HEK293 (cell line): ENCODE data around the gene SMAGP.

Experiments
- EGR2 ChIP-seq: fragments of 450-650 bp; formaldehyde crosslinking; IDR thresholded peaks from 2 replicates; pipeline ENCODE4 v1.5.1; 2016; ENCODE audit warnings: low read depth, missing biosample characterization, missing genetic modification characterization
- GLIS1 ChIP-seq: fragments of 450-650 bp; formaldehyde crosslinking; IDR thresholded peaks from 2 replicates; pipeline ENCODE4 v1.5.1; 2016; ENCODE audit warnings: missing biosample characterization, missing genetic modification characterization
- GLIS2 ChIP-seq: fragments of 450-650 bp; formaldehyde crosslinking; IDR thresholded peaks from 2 replicates; pipeline ENCODE4 v1.5.1; 2016; ENCODE audit warnings: missing biosample characterization, missing genetic modification characterization
- KLF16 ChIP-seq: fragments of 450-650 bp; formaldehyde crosslinking; IDR thresholded peaks from 2 replicates; pipeline ENCODE4 v1.5.1; 2017; ENCODE audit warnings: missing biosample characterization, missing genetic modification characterization
- SP3 ChIP-seq: fragments of 450-650 bp; formaldehyde crosslinking; IDR thresholded peaks from 2 replicates; pipeline ENCODE4 v1.5.1; 2016; ENCODE audit warnings: missing biosample characterization, missing genetic modification characterization
- SP7 ChIP-seq: fragments of 450-650 bp; formaldehyde crosslinking; IDR thresholded peaks from 2 replicates; pipeline ENCODE4 v1.5.1; 2016; ENCODE audit warnings: missing biosample characterization, missing genetic modification characterization
- ZBTB1 ChIP-seq: fragments of 450-650 bp; formaldehyde crosslinking; IDR thresholded peaks from 2 replicates; pipeline ENCODE4 v1.5.1; 2016; ENCODE audit warnings: missing biosample characterization, missing genetic modification characterization
- ZBTB48 ChIP-seq: fragments of 450-650 bp; formaldehyde crosslinking; IDR thresholded peaks from 2 replicates; pipeline ENCODE4 v1.5.1; 2016; ENCODE audit warnings: missing biosample characterization, missing genetic modification characterization
- ZEB2 ChIP-seq: fragments of 450-650 bp; formaldehyde crosslinking; IDR thresholded peaks from 2 replicates; pipeline ENCODE4 v1.5.1; 2016; ENCODE audit warnings: missing biosample characterization, missing genetic modification characterization
- ZNF10 ChIP-seq: fragments of 450-650 bp; formaldehyde crosslinking; IDR thresholded peaks from 2 replicates; pipeline ENCODE4 v1.5.1; 2017; ENCODE audit warnings: missing biosample characterization, missing genetic modification characterization
- ZNF121 ChIP-seq: fragments of 450-650 bp; formaldehyde crosslinking; IDR thresholded peaks from 2 replicates; pipeline ENCODE4 v1.5.1; 2016; ENCODE audit warnings: missing biosample characterization, missing genetic modification characterization
- ZNF157 ChIP-seq: fragments of 450-650 bp; formaldehyde crosslinking; IDR thresholded peaks from 2 replicates; pipeline ENCODE4 v1.5.1; 2016; ENCODE audit warnings: missing biosample characterization, missing genetic modification characterization
- ZNF184 ChIP-seq: fragments of 450-650 bp; IDR thresholded peaks from 2 replicates; pipeline ENCODE4 v1.5.1; 2018; ENCODE audit warnings: missing biosample characterization, mild to moderate bottlenecking, missing genetic modification characterization
- ZNF202 ChIP-seq: fragments of 450-650 bp; formaldehyde crosslinking; IDR thresholded peaks from 2 replicates; pipeline ENCODE4 v1.5.1; 2016; ENCODE audit warnings: missing biosample characterization, missing genetic modification characterization, borderline replicate concordance
- ZNF221 ChIP-seq: fragments of 450-650 bp; formaldehyde crosslinking; IDR thresholded peaks from 2 replicates; pipeline ENCODE4 v1.5.1; 2017; ENCODE audit warnings: missing biosample characterization, missing genetic modification characterization, borderline replicate concordance
- ZNF426 ChIP-seq: fragments of 450-650 bp; formaldehyde crosslinking; IDR thresholded peaks from 2 replicates; pipeline ENCODE4 v1.5.1; 2017; ENCODE audit warnings: missing biosample characterization, missing genetic modification characterization, mild to moderate bottlenecking, inconsistent platforms, moderate library complexity
- ZNF514 ChIP-seq: fragments of 450-650 bp; formaldehyde crosslinking; IDR thresholded peaks from 2 replicates; pipeline ENCODE4 v1.5.1; 2016; ENCODE audit warnings: missing biosample characterization, missing genetic modification characterization
- ZNF530 ChIP-seq: fragments of 450-650 bp; formaldehyde crosslinking; IDR thresholded peaks from 2 replicates; pipeline ENCODE4 v1.5.1; 2016; ENCODE audit warnings: low read depth, missing biosample characterization, missing genetic modification characterization
- ZNF623 ChIP-seq: fragments of 450-650 bp; formaldehyde crosslinking; IDR thresholded peaks from 2 replicates; pipeline ENCODE4 v1.5.1; 2016; ENCODE audit warnings: missing biosample characterization, missing genetic modification characterization
- ZNF776 ChIP-seq: fragments of 450-650 bp; formaldehyde crosslinking; IDR thresholded peaks from 2 replicates; pipeline ENCODE4 v1.5.0; 2017; ENCODE audit warnings: missing biosample characterization, missing genetic modification characterization, borderline replicate concordance
- ZNF791 ChIP-seq: fragments of 450-650 bp; formaldehyde crosslinking; IDR thresholded peaks from 2 replicates; pipeline ENCODE4 v1.5.1; 2016; ENCODE audit warnings: missing biosample characterization, missing genetic modification characterization
- ZNF792 ChIP-seq: fragments of 450-650 bp; formaldehyde crosslinking; IDR thresholded peaks from 2 replicates; pipeline ENCODE4 v1.5.1; 2016; ENCODE audit warnings: missing biosample characterization, missing genetic modification characterization
- ZNF830 ChIP-seq: fragments of 450-650 bp; IDR thresholded peaks from 2 replicates; pipeline ENCODE4 v1.5.0; 2018; ENCODE audit warnings: missing biosample characterization, missing genetic modification characterization, low read depth, mild to moderate bottlenecking, moderate library complexity
- ZNF843 ChIP-seq: fragments of 450-650 bp; formaldehyde crosslinking; IDR thresholded peaks from 2 replicates; pipeline ENCODE4 v1.5.1; 2016; ENCODE audit warnings: missing biosample characterization, missing genetic modification characterization
- TF ChIP-seq, protein P1 (sequence below): fragments of 450-650 bp; formaldehyde crosslinking; IDR thresholded peaks from 2 replicates; pipeline ENCODE4 v1.5.1; 2016; ENCODE audit warnings: missing biosample characterization, missing genetic modification characterization, borderline replicate concordance
- TF ChIP-seq, protein P2 (sequence below): fragments of 450-650 bp; formaldehyde crosslinking; IDR thresholded peaks from 2 replicates; pipeline ENCODE4 v1.5.1; 2016; ENCODE audit warnings: missing biosample characterization, missing genetic modification characterization
- TF ChIP-seq, protein P3 (sequence below): fragments of 450-650 bp; formaldehyde crosslinking; IDR thresholded peaks from 2 replicates; pipeline ENCODE4 v1.5.1; 2016; ENCODE audit warnings: missing biosample characterization, missing genetic modification characterization
- TF ChIP-seq, protein P4 (sequence below): fragments of 450-650 bp; formaldehyde crosslinking; IDR thresholded peaks from 2 replicates; pipeline ENCODE4 v1.5.1; 2016; ENCODE audit warnings: missing biosample characterization, missing genetic modification characterization
- TF ChIP-seq, protein P5 (sequence below): fragments of 450-650 bp; formaldehyde crosslinking; IDR thresholded peaks from 2 replicates; pipeline ENCODE4 v1.5.1; 2017; ENCODE audit warnings: missing biosample characterization, mild to moderate bottlenecking, missing genetic modification characterization, moderate library complexity

SMAGP gene

DNA sequence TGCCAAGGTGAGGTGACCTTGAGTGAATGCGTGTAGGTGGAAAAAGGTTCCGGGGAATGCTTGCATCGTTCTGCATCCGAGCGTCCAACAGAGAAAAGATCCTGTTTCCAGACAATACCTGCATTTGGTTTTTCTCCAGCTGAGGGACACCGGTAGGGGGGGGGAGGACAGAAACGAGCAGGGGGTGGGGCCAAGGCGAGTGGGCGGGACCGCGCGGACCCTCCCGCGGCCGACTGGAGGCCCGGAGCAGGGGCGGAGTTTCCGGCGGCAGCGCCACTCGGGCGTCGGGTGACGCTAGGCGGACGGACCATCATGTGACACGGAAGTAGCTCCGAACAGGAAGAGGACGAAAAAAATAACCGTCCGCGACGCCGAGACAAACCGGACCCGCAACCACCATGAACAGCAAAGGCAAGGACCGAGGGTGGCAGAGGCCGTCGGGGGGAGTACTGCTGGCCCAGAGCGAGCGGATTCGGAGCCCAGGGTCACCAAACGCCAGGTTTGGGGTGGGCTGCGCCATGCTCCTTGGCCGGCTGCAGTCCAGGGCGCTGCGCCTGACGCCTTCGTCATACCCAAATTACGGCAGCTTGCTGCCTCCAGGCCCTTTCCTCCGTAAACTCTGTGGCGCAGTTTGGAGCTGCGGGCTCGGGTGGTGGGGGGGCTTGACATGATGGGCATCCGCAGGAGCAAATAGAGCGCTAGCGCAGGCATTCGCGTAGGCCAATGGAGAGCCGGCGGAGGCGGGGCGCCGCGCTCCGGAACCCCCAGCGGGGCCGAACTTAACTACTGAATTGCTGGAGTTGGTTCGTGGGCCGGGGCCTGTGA is 31.5 kb downstream of the SMAGP start, which contains the start of gene DAZAP2 (continued):
- TF ChIP-seq, protein P1, sequence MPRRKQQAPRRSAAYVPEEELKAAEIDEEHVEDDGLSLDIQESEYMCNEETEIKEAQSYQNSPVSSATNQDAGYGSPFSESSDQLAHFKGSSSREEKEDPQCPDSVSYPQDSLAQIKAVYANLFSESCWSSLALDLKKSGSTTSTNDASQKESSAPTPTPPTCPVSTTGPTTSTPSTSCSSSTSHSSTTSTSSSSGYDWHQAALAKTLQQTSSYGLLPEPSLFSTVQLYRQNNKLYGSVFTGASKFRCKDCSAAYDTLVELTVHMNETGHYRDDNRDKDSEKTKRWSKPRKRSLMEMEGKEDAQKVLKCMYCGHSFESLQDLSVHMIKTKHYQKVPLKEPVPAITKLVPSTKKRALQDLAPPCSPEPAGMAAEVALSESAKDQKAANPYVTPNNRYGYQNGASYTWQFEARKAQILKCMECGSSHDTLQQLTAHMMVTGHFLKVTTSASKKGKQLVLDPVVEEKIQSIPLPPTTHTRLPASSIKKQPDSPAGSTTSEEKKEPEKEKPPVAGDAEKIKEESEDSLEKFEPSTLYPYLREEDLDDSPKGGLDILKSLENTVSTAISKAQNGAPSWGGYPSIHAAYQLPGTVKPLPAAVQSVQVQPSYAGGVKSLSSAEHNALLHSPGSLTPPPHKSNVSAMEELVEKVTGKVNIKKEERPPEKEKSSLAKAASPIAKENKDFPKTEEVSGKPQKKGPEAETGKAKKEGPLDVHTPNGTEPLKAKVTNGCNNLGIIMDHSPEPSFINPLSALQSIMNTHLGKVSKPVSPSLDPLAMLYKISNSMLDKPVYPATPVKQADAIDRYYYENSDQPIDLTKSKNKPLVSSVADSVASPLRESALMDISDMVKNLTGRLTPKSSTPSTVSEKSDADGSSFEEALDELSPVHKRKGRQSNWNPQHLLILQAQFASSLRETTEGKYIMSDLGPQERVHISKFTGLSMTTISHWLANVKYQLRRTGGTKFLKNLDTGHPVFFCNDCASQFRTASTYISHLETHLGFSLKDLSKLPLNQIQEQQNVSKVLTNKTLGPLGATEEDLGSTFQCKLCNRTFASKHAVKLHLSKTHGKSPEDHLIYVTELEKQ (tag by site-specific recombination): no peak; the same call in 1 of the 2 replicates
- TF ChIP-seq ZBTB48 (tag by site-specific recombination): no peak
- no peak for TF ChIP-seq ZNF792 (tag by site-specific recombination)
- no peak for TF ChIP-seq ZNF221 (tag by site-specific recombination)
- no peak for TF ChIP-seq ZNF10
- TF ChIP-seq ZNF202 (tag by site-specific recombination): no peak
- no peak for TF ChIP-seq ZNF830 (tag by site-specific recombination)
- TF ChIP-seq EGR2 (tag by site-specific recombination): peak; percentile 49
- TF ChIP-seq ZNF843 (tag by site-specific recombination): peak; percentile 71
- TF ChIP-seq ZNF776: no peak
- TF ChIP-seq ZNF157: no peak
- TF ChIP-seq KLF16: peak; percentile 72
- peak; percentile 92 for TF ChIP-seq GLIS1
- TF ChIP-seq, protein P2, sequence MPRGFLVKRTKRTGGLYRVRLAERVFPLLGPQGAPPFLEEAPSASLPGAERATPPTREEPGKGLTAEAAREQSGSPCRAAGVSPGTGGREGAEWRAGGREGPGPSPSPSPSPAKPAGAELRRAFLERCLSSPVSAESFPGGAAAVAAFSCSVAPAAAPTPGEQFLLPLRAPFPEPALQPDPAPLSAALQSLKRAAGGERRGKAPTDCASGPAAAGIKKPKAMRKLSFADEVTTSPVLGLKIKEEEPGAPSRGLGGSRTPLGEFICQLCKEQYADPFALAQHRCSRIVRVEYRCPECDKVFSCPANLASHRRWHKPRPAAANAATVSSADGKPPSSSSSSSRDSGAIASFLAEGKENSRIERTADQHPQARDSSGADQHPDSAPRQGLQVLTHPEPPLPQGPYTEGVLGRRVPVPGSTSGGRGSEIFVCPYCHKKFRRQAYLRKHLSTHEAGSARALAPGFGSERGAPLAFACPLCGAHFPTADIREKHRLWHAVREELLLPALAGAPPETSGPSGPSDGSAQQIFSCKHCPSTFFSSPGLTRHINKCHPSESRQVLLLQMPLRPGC (tag by site-specific recombination): 0 out of 2 replicates have a peak, but pooled peaks have one; percentile 11
- peak; percentile 83 for TF ChIP-seq SP3 (tag by site-specific recombination)
- TF ChIP-seq, protein P3, sequence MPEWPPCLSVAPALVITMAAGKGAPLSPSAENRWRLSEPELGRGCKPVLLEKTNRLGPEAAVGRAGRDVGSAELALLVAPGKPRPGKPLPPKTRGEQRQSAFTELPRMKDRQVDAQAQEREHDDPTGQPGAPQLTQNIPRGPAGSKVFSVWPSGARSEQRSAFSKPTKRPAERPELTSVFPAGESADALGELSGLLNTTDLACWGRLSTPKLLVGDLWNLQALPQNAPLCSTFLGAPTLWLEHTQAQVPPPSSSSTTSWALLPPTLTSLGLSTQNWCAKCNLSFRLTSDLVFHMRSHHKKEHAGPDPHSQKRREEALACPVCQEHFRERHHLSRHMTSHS (tag by site-specific recombination): no peak
- TF ChIP-seq ZNF514: no peak
- peak; percentile 88 for TF ChIP-seq GLIS2
- TF ChIP-seq, protein P4, sequence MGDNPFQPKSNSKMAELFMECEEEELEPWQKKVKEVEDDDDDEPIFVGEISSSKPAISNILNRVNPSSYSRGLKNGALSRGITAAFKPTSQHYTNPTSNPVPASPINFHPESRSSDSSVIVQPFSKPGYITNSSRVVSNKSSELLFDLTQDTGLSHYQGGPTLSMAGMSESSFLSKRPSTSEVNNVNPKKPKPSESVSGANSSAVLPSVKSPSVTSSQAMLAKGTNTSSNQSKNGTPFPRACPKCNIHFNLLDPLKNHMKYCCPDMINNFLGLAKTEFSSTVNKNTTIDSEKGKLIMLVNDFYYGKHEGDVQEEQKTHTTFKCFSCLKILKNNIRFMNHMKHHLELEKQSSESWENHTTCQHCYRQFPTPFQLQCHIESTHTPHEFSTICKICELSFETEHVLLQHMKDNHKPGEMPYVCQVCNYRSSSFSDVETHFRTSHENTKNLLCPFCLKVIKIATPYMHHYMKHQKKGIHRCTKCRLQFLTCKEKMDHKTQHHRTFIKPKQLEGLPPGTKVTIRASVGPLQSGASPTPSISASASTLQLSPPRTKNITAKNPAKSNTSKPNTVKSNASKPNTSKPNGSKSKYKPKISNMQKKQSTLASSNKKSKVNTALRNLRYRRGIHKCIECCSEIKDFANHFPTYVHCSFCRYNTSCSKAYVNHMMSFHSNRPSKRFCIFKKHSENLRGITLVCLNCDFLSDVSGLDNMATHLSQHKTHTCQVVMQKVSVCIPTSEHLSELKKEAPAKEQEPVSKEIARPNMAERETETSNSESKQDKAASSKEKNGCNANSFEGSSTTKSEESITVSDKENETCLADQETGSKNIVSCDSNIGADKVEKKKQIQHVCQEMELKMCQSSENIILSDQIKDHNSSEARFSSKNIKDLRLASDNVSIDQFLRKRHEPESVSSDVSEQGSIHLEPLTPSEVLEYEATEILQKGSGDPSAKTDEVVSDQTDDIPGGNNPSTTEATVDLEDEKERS (tag by site-specific recombination): no peak; the same call in 1 of the 2 replicates
- TF ChIP-seq ZBTB1 (tag by site-specific recombination): 0 out of 2 replicates have a peak, but pooled peaks have one; percentile 9
- no peak for TF ChIP-seq ZNF426 (tag by site-specific recombination)
- peak; percentile 65 for TF ChIP-seq SP7 (tag by site-specific recombination)
- 0 out of 2 replicates have a peak, but pooled peaks have one; percentile 31 for TF ChIP-seq ZNF121 (tag by site-specific recombination)
- TF ChIP-seq ZEB2 (tag by site-specific recombination): peak; percentile 86; the same call in 1 of the 2 replicates
- TF ChIP-seq, protein P5, sequence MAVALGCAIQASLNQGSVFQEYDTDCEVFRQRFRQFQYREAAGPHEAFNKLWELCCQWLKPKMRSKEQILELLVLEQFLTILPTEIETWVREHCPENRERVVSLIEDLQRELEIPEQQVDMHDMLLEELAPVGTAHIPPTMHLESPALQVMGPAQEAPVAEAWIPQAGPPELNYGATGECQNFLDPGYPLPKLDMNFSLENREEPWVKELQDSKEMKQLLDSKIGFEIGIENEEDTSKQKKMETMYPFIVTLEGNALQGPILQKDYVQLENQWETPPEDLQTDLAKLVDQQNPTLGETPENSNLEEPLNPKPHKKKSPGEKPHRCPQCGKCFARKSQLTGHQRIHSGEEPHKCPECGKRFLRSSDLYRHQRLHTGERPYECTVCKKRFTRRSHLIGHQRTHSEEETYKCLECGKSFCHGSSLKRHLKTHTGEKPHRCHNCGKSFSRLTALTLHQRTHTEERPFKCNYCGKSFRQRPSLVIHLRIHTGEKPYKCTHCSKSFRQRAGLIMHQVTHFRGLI: no peak
- TF ChIP-seq ZNF184 (tag by site-specific recombination): no peak
- no peak for TF ChIP-seq ZNF623 (tag by site-specific recombination)
- TF ChIP-seq ZNF530 (tag by site-specific recombination): no peak
- TF ChIP-seq ZNF791: no peak
